Activated naive CD8-positive, alpha-beta T cell treated with anti-CD3 and anti-CD28 coated beads, Interleukin-2, amount 50 U/mL, for 16 hours (primary cell): ENCODE results near the gene GTSE1.

Source experiments
- DNase-seq: peaks from one replicate; pipeline ENCODE4 v3.0.0-alpha.2; 2020; ENCODE audit warnings: low read depth, low spot score

The GTSE1 gene

GRCh38 chr22:46377525-46378425 lies 81.1 kb downstream of the GTSE1 start:
- no peak for DNase-seq

- DNase-seq, result no peak
Measured at GRCh38 chr22:46378426-46379065, 81.9 kb downstream of the GTSE1 start.

GRCh38 chr22:46379066-46379930 lies 82.6 kb downstream of the GTSE1 start:
- DNase-seq, result no peak

- DNase-seq, result no peak
Measured at GRCh38 chr22:46380069-46380468, 83.4 kb downstream of the GTSE1 start.
